Activated CD8-positive, alpha-beta memory T cell treated with anti-CD3 and anti-CD28 coated beads, Interleukin-2, amount 50 U/mL, for 24 hours (primary cell): ENCODE data around the gene MTG1.
"Not testable (repeated sequence)": the region's sequence is repeated elsewhere in the genome, so short reads cannot be mapped to it uniquely, and the experiment has no call there.

Source experiments
- DNase-seq: peaks from one replicate; pipeline ENCODE4 v3.0.0-alpha.2; 2020; ENCODE audit errors: extremely low read depth

Gene MTG1

DNA sequence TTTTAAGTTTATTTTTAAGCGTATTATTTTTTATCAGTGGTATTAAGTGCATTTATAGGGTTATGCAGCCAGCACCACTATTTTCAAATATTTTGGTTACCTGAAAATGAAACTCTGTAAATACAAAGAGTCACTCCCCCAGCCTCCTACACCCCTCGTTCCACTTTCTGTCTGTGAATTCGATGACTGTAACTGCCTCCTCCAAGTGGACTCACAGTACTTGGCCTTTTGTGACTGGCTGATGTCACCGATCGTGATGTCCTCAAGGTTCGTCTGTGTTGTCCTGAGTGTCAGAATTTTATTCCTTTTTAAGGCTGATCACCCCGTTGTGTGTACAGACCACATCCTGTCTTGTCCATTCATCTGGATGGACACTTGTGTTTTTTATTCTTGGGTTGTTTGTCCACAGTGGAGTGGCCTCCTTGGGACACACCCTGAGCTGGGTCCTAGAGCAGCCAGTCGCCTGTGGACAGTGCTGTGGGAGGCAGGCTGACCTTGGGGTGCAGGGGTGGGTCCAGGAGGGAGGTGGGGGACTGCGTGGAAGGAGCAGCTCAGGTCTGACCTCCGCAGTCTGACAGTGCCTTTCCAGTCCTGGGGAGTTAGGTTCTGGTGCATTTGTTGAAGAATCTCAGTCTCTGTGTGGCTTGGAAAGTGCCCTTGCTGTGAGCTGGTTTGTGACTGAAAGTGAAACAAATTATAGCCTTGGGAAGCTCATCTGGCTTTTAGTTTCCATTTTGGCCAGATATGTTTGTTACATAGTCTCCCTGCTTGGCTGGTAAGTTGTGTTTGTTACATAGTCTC lies 6.9 kb downstream of the MTG1 start:
- no peak for DNase-seq

DNA sequence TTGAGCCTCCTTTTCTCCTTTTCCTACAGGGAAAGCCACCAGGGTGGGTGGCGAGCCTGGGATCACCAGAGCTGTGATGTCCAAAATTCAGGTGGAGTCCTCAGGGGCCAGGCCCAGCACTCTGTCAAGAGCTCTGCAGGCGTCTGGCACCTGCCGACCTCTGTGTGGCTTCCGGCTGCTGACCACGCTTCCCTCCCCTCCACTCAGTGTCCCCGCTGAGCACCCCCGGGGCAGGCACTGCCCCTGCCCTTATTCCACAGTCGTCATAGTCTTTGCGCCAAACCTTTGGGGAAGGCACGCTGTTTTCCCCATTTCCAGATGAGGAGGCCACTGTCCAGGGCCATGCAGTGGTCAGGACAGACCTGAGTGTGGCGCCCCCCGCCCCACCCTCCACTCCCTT lies 7.5 kb downstream of the MTG1 start:
- DNase-seq, result no peak

DNA sequence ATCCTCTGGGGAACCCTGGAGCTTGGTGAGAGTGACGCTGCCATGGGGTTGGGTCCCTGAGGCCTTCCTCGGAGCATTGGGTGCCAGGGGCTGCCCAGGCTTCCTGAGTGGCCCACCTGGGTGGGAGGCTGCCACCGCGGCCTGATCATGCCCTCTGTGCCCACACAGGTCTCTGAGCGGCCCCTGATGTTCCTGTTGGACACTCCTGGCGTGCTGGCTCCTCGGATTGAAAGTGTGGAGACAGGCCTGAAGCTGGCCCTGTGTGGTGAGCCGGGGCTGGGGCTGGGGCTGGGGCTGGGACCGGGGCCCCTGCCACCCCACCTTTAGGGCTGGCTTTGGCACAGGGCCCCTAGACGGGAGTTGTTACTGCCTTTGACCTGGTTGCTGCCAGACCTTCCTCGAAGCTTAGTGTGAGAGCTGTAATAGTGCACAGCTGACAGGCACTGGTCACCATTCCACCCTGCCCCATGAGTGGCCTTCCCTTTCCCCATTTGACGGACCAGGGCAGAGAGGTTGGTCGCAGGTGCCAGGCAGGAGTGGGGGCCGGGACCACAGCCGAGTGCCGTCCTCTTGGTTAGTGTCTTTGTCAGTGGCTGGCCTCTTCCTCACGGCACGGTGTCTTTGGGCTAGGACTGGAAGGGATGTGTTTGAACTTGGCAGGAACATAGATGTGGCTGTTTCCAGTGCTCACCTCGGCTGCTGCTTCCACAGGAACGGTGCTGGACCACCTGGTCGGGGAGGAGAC lies 8.2 kb downstream of the MTG1 start:
- DNase-seq, result no peak

GRCh38 chr10:133403359-133403758 lies 9.4 kb downstream of the MTG1 start:
- DNase-seq, result no peak

- no peak for DNase-seq
Measured at GRCh38 chr10:133403784-133404183, 9.8 kb downstream of the MTG1 start.

DNA sequence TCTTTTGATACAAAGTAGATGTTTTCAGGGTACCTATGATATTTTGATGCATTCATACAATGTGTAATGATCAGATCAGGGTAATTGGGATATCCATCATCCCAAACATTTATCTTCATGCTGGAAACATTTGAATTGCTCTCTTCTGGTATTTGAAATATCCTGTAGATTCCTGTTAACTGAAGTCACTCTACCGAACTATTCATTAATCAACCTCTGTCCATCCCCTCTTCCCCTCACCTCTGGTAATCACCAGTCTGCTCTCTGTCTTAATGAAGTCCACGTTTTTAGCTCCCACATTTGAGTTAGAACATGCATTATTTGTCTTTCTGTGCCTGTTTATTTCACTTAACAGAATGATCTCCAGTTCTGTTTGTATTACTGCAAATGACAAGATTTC lies 11.3 kb downstream of the MTG1 start:
- DNase-seq, result no peak

DNA sequence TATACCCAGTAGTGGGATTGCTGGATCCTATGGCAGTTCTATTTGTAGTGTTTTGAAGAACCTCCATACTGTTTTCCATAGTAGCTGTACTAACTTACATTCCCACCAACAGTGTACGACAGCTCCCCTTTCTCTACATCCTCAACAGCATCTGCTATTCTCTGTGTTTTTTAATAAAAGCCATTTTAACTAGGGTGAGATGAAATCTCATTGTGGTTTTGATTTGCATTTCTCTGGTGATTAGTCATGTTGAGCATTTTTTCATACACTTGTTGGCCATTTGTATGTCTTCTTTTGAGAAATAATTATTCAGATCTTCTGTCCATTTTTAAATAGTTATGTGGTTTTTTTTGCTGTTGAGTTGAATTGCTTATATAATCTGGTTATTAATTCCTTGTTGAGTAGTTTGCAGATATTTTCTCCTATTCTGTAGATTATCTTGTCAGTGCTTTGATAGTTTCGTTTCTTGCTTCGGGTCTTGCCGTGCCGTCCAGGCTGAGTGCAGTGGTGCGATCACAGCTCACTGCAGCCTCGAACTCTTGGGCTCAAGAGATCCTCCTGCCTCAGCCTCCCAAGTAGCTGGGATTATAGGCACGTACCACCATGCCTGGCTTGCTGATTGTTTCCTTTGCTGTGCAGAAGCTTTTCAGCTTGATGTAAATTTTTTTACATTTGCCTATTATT lies 12.0 kb downstream of the MTG1 start:
- DNase-seq, result no peak

- no peak for DNase-seq
Measured at GRCh38 chr10:133411523-133412380, 17.8 kb downstream of the MTG1 start.

DNA sequence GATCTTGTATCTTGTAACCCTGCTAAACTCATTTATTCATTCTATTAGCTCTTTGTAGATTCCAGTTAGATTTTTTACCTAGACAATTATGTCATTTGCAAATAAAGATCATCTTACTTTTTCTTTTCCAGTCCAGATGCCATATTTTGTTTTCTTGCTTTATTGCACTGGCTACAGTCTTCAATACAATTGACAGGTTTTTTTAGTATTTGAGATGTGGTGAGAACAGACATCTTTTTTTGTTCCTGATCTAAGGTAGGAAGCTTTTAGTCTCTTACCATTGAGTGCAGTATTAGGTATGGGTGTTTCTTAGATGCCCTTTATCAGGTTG lies 18.4 kb downstream of the MTG1 start:
- DNase-seq, result no peak

DNA sequence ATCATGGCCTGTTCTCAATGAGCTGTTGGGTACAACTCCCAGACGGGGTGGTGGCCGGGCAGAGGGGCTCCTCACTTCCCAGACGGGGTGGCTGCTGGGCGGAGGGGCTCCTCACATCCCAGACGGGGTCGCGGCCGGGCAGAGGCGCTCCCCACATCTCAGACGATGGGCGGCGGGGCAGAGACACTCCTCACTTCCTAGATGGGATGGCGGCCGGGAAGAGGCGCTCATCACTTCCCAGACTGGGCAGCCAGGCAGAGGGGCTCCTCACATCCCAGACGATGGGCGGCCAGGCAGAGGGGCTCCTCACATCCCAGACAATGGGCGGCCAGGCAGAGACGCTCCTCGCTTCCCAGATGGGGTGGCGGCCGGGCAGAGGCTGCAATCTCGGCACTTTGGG lies 20.4 kb downstream of the MTG1 start:
- DNase-seq, result not testable (repeated sequence)

- no peak for DNase-seq
Measured at GRCh38 chr10:133415752-133416151, 21.8 kb downstream of the MTG1 start.

- no peak for DNase-seq
Measured at GRCh38 chr10:133418289-133418993, 24.5 kb downstream of the MTG1 start.

DNA sequence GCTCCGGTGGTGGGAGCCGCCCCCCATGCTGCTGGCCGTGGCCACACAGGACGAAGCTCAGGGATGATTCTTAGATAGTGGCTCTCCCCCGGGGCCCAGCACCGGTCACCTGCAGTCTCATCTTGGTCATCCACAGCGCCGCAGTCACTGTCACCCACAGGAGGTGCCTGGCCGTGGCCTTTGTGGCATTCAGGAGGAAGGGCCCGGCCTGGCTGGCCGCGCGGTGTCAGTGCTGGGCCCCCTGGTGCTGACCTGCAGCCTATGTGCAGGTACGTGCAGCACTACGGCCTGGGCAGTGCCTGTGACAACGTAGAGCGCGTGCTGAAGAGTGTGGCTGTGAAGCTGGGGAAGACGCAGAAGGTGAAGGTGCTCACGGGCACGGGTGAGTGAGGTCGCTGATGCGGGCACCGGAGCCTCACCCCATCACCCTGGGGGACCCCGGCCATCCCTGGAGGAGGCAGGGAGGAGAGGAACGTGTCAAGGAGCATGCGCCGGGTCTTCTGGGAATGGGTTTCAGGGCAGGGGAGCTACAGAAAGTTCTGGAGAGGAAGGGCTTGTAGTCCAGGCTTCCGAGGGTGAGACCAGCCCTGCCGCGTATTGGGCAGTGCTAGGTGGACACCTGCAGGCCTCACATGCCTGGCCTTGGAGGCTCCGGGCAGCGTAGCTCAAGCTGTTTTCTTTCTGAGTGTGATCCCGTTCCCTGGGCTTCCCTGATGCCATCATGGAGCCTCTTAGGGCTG lies 25.4 kb downstream of the MTG1 start:
- no peak for DNase-seq

- no peak for DNase-seq
Measured at GRCh38 chr10:133420028-133420427, 26.1 kb downstream of the MTG1 start.

DNA sequence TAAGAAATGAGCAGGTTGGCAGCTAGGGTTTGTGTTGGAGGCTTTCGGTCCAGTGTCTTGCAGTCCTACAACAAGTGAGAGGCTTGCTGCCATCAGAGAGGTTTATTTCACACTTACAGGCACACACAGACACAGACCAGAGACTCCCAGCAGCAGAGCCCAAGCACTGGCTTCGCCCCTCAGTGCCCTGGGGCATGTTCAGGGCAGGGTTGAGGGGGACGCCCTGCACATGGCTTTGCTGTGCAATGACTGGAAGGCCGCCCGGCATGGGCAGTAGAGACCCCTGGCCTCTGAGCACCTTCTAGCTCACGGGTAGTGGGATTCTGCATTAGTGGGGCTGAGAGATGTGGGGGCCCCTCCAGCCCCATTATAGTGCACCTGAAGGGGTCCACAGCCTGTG lies 26.6 kb downstream of the MTG1 start:
- DNase-seq, result no peak

DNA sequence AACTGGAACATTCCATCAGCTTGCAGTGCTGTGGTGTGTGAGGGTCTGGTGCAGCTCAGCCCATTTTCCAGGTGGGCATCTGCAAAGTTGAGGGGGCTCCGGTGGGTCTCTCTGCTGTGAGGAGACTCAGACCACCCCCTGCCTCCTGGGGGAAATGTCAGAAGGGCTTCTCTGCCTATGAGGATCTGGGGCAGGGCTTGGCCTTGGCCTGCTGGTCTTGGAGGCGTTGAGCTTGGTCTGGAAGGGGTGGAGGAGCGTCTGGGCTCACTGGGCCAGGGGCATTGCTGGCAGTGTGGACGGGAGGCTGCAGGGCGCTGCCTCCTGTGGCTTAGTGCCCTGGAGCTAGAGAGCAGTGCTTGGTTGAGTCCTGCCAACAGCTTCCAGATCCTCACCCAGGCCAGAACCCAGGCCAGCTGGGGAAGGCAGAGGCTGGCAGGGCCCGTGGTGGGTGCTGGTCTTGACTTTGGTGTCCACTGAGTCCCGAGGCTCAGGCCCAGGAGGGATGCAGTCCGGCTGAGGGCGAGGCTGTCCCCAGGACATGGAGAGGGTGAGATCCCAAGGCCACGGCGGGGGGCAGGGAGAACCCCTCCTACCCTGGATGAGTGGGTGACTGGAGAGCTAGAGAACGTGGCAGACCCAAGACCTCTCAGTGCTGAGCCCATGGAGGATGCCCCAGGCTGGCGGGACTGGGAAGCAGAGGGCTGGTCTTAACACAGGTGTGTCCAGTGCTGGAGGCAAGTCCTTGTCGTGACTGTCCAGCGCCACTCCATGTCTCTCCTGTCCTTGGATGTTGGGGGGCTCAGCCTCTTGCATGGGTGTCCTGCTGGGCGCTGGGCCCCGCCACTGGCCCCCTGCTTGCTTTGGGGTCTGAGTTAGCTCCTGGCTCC lies 27.6 kb downstream of the MTG1 start:
- DNase-seq, result no peak

- no peak for DNase-seq
Measured at GRCh38 chr10:133422223-133422806, 28.4 kb downstream of the MTG1 start.

- no peak for DNase-seq
Measured at GRCh38 chr10:133422807-133423771, 29.1 kb downstream of the MTG1 start.
